Measurements from ENCODE around the gene NUMB. TPM values are rescaled to one million over a fixed set of nuclear protein-coding genes. Genes with fewer than 3 reads are reported as not detected.
A peak's percentile ranks its signal among the peaks of the same experiment; 100 is the strongest.

Gene NUMB
- total RNA-seq, 4 donors from 2014 or later: 49.2 to 63.4 (median 50.7) TPM

DNA sequence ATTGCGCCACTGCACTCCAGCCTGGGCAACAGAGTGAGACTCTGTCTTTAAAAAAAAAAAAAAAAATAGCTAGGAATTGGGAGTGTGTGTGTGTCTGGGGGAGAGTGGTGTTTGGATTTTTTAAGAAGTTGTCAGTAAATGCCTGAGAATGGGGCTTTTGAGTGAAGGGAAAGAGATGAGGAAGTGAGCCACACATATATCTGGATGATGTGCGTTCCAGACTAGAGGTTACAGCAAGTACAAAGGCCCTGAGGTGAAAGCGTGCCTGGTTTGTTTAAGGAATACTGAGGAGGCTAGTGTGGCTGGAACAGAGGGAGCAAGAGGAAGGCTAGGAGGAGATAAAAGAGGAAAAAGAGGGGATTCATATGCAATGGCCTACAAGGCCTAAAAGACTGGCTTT lies 151.1 kb downstream of the NUMB start:
- WGBS: 93% methylated on average over 3 of the region's 3 CpGs
- peaks cover 9 to 25% (median 18%) of the 10 kb centered on the region in 4 donors for H3K4me1 ChIP-seq
- DNase-seq (ENCODE audit: extremely low spot score): no peak
- intact Hi-C loops (cut with DNase I): no loop called here
- no peaks in the 10 kb centered on the region for H3K36me3 ChIP-seq
- TF ChIP-seq, protein P1, sequence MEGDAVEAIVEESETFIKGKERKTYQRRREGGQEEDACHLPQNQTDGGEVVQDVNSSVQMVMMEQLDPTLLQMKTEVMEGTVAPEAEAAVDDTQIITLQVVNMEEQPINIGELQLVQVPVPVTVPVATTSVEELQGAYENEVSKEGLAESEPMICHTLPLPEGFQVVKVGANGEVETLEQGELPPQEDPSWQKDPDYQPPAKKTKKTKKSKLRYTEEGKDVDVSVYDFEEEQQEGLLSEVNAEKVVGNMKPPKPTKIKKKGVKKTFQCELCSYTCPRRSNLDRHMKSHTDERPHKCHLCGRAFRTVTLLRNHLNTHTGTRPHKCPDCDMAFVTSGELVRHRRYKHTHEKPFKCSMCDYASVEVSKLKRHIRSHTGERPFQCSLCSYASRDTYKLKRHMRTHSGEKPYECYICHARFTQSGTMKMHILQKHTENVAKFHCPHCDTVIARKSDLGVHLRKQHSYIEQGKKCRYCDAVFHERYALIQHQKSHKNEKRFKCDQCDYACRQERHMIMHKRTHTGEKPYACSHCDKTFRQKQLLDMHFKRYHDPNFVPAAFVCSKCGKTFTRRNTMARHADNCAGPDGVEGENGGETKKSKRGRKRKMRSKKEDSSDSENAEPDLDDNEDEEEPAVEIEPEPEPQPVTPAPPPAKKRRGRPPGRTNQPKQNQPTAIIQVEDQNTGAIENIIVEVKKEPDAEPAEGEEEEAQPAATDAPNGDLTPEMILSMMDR (IDR thresholded peaks at IDR 0.05): no peak
- TF ChIP-seq POLR2AphosphoS5 (IDR thresholded peaks at IDR 0.05) (no peak), EP300 (IDR thresholded peaks at IDR 0.05) (no peak), POLR2A (IDR thresholded peaks at IDR 0.05; ENCODE audit: low read depth) (no peak)
- H3K27ac ChIP-seq (replicated peaks in 1 of 4): no peak overlapping the region
- H3K9me3 ChIP-seq: no peaks in the 10 kb centered on the region
- no peaks in the 10 kb centered on the region for H3K27me3 ChIP-seq
- no peak overlapping the region for H3K4me3 ChIP-seq

DNA sequence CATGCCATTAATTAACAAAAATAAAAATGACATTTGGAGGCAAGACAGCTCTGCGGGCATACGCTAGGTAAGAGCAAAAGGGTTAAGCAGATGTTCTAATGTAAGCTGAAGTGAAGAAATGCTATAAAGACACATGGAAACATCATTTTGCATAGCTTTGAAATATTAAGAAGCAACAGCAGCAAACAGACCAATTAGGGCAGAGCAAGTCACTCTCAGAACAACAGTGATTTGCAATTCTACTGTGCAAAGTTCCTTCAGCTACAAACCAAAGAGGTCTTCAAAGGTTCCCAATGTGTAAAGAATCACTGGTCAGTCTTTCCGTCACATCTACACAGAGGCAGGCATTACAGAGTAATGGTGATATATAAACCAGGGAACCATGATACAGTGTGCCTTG lies 152.8 kb downstream of the NUMB start:
- no peak overlapping the region for H3K4me3 ChIP-seq
- intact Hi-C loops (cut with DNase I): no loop called here
- DNase-seq (ENCODE audit: extremely low spot score): no peak

DNA sequence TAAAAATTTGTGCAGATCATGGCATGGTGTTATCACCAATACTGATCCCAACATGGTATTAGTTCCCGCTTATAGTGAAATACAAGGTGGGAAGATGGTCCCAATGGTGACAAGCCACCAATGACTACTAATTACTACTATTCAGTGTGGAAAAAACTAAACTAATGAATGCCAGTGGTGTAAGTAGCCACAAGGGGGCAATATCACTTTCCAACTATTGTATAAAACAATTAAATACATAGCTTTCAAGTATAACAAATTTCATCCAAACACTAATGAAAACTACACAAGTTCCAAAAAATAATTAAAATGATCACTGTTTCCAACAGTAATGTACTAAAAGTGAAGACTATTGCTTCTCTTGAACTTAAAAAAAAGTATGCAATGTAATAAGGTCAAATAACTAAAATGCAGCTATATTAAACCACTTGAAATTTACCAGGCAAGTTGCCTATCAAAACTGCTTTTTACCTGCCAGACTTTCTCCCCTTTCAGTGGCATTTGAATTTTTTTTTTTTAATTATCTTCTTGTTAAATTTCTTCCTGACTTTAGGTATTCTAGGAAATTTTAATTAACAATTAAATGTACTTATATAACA lies 163.0 kb downstream of the NUMB start:
- TF ChIP-seq, protein P1 (IDR thresholded peaks at IDR 0.05): peak; percentile 71 to 74 (median 73)
- no peak for TF ChIP-seq POLR2AphosphoS5 (IDR thresholded peaks at IDR 0.05)
- intact Hi-C loops (cut with DNase I): loop anchor here (5.0 kb wide), 1 partner anchor 177 kb away; no protein-coding TSS in a partner anchor
- H3K9me3 ChIP-seq: no peaks in the 10 kb centered on the region
- 95% methylated on average over 1 of the region's 1 CpG for WGBS
- DNase-seq (ENCODE audit: extremely low spot score): no peak
- no peak overlapping the region for H3K4me3 ChIP-seq
- H3K27ac ChIP-seq (replicated peaks in 1 of 4): no peak overlapping the region
- no peaks in the 10 kb centered on the region for H3K27me3 ChIP-seq
- peaks cover 15 to 39% (median 28%) of the 10 kb centered on the region in 4 donors for H3K36me3 ChIP-seq
- H3K4me1 ChIP-seq: peaks cover 0 to 19% (median 7%) of the 10 kb centered on the region in 4 donors

More for the DNA sequence above, 152.8 kb downstream of the NUMB start:
- Histone ChIP-seq H3K9me3 (no peaks in the 10 kb centered on the region), H3K4me1 (peaks cover 0 to 14% (median 8%) of the 10 kb centered on the region in 4 donors), H3K27me3 (no peaks in the 10 kb centered on the region), H3K27ac (replicated peaks in 1 of 4) (no peak overlapping the region), H3K36me3 (no peaks in the 10 kb centered on the region)
- TF ChIP-seq EP300 (IDR thresholded peaks at IDR 0.05) (no peak), POLR2AphosphoS5 (IDR thresholded peaks at IDR 0.05) (no peak)
- TF ChIP-seq, protein P1 (IDR thresholded peaks at IDR 0.05): no peak
- WGBS: 66% methylated on average over 3 of the region's 3 CpGs

DNA sequence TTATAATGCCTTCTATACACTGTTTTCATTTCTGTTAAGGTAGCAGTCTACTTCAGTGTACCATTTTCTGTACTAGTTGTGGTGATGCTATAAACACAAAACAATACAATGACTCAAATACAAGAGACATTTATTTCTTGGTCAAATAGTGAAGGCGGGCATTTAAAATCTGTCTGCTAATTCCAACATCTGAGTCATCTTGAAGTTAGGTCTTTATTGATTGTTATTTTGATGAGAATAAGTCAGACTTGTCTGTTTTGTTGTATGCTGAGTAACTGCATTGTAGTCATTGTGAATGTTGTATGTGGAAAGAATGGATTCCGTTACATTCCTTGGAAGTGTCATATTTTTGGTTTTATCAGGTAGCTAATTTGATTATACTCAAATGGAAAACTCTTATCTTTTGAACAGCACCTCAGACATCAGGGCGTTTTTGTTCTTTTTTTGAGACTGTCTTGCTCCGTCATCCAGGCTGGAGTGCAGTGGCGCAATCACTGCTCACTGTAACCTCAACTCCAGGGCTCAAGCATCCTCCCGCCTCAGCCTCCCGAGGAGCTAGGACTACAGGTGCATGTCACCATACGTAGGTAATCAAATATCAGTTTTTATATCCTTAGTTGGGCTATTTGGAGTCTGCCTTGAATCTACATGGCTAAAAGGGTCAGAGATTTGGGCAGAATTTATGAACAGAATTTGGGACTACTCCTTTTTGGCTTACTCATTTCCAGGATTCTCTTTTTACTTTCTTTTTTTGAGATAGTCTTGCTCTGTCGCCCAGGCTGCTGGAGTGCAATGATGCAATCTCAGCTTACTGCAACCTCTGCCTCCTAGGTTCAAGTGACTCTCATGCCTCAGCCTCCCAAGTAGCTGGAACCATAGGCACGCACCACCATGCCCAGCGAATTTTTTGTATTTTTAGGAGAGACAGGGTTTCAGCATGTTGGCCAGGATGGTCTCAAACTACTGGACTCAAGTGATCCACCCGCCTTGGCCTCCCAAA lies 164.3 kb downstream of the NUMB start:
- Histone ChIP-seq H3K36me3 (peaks cover 15 to 40% (median 31%) of the 10 kb centered on the region in 4 donors), H3K27me3 (no peaks in the 10 kb centered on the region), H3K4me3 (no peak overlapping the region), H3K27ac (replicated peaks in 1 of 4) (no peak overlapping the region), H3K9me3 (no peaks in the 10 kb centered on the region), H3K4me1 (peaks cover 0 to 31% (median 18%) of the 10 kb centered on the region in 4 donors)
- DNase-seq (ENCODE audit: extremely low spot score): no peak
- TF ChIP-seq, protein P1 (IDR thresholded peaks at IDR 0.05): no peak
- TF ChIP-seq POLR2AphosphoS5 (IDR thresholded peaks at IDR 0.05): no peak
- no peak for TF ChIP-seq EP300 (IDR thresholded peaks at IDR 0.05)
- no peak for TF ChIP-seq POLR2A (IDR thresholded peaks at IDR 0.05; ENCODE audit: low read depth)
- WGBS: 92% methylated on average over 12 of the region's 12 CpGs
- intact Hi-C loops (cut with DNase I): no loop called here

Data from esophagus muscularis mucosa (tissue), 4 donors.